Esophagus (tissue), 2 donors: ENCODE data around the gene ASZ1. TPM values are rescaled to one million over a fixed set of nuclear protein-coding genes. Genes with fewer than 3 reads are reported as not detected.
A peak's percentile ranks its signal among the peaks of the same experiment; 100 is the strongest.

Source experiments
- H3K27ac ChIP-seq, 2 donors: one replicate each; pipeline ENCODE4 v1.5.1; 2013; ENCODE audit warnings: low read depth in 2 of 2, mild to moderate bottlenecking in 2 of 2, inconsistent platforms in 1 of 2, low read length in 1 of 2, moderate library complexity in 1 of 2
- H3K27me3 ChIP-seq, 2 donors: one replicate each; pipeline ENCODE4 v1.6.1; 2013; ENCODE audit warnings: low read length in 2 of 2, control low read depth in 1 of 2, mild to moderate bottlenecking in 1 of 2; ENCODE audit not compliant: insufficient read depth in 2 of 2, control insufficient read depth in 1 of 2
- H3K36me3 ChIP-seq, 2 donors: one replicate each; pipeline ENCODE4 v1.6.1; 2013; ENCODE audit warnings: low read length in 1 of 2; ENCODE audit not compliant: control insufficient read depth in 2 of 2, insufficient read depth in 2 of 2
- H3K4me1 ChIP-seq, 2 donors: one replicate each; pipeline ENCODE4 v1.6.1; 2013; ENCODE audit warnings: low read length in 1 of 2; ENCODE audit not compliant: control insufficient read depth in 2 of 2, insufficient read depth in 2 of 2
- H3K4me3 ChIP-seq, 2 donors: one replicate each; pipeline ENCODE4 v1.5.1; 2013; ENCODE audit warnings: low read length in 2 of 2, mild to moderate bottlenecking in 2 of 2, low read depth in 1 of 2, moderate library complexity in 1 of 2
- H3K9me3 ChIP-seq, 2 donors: one replicate each; pipeline ENCODE4 v1.6.1; 2013; ENCODE audit warnings: mild to moderate bottlenecking in 2 of 2, low read depth in 1 of 2, low read length in 1 of 2, moderate library complexity in 1 of 2; ENCODE audit not compliant: control insufficient read depth in 2 of 2, insufficient read depth in 1 of 2
- WGBS, 2 donors: extraction: QIAGEN DNeasy Blood & Tissue Kit; methylation state at CpG; one replicate each; pipeline ENCODE4 v1.1.7; 2013; 5-methylcytosine and 5-hydroxymethylcytosine counted together
- polyA plus RNA-seq, 2 donors: library from polyadenylated mRNA; stranded (reverse); fragments of 200-250 nt; gene quantifications; one replicate each; pipeline ENCODE4 v1.2.3, GENCODE V29; 2013
- donor health status: healthy with polysubstance abuse.
- donor health status: Bipolar disorder and iron deficiency.

The ASZ1 gene
- polyA plus RNA-seq, 2 donors = not detected

DNA sequence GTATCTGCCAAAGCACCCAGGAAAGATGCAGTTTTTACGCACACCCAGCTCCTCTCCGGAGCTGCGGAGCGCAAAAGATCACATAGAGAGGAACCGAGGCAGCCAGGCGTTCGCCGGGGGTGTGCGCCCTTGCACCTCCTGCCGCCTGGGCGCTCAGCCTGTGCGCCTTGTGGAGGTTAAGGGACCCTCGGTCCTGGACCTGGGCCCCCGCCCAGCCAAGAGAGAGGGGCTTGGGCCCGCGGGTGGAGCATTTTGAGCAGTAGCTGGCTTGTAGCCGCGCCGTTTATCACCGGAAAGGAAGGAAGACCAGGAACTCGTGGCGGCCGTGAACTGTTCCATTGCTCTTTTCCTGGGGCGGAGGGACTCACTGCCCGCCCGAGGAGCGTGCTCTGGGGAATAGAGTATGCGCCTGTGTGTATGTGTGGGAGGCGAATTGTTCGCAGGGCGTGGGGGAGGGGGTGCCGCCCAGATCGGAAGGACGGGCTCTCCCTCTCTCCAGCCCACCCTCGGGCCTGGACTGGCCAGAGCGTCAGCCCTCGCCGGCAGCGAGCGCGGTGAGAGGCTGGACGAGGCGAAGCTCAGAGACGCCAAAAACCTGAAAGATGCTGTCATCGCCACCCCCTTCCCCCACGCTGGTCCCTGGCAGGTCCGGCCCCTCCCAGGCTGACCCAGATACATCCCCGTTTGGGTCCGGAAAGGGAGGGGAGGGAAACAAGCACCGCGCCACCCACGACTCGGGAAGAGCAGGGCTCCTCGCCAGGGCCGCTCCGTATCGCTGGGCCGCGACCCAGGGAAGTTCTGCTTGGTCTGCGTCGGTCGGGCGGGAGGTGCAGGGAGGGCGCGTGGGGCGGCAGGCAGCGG lies 103.2 kb downstream of the ASZ1 start:
- WGBS, 2 donors = 1 to 2% methylated on average over 62 to 67 of the region's 67 CpGs
- Histone ChIP-seq H3K27me3 (peaks cover 0 to 22% of the 10 kb centered on the region in 2 donors), H3K27ac (no peak overlapping the region), H3K36me3 (no peaks in the 10 kb centered on the region), H3K4me3 (peak overlapping the region; percentile 24 to 30), H3K9me3 (no peaks in the 10 kb centered on the region), H3K4me1 (peaks cover 5 to 15% of the 10 kb centered on the region in 2 donors)

DNA sequence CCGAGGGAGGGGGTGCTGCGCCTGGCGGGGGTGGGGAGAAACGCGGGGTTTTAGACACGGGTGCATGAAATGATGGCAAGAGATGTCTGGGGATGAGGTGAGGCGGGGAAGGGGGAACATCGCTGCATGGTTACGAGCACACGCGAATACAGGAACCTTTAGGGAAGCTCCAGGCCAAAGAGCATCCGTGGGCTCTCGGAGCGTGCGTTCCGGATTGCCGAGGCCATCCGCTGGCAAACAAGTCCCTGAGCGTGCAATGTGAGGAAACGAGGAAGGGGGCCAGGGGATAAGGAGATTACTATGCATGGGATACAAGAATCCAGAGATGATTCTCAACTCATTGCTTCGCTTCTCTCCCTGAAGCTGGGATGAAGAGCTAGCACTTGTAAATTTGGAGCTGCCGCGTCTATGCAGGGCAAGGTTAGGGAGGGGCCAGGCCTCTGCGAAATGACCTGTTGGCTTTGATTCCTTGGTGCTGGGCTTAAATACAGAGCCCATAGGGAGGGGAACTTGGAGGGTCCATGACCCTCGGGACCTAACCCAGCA lies 103.9 kb downstream of the ASZ1 start:
- Histone ChIP-seq H3K4me1 (peaks cover 5 to 15% of the 10 kb centered on the region in 2 donors), H3K9me3 (no peaks in the 10 kb centered on the region), H3K27me3 (peaks cover 0 to 22% of the 10 kb centered on the region in 2 donors), H3K27ac (no peak overlapping the region), H3K4me3 (peak overlapping the region; percentile 12 to 31), H3K36me3 (no peaks in the 10 kb centered on the region)
- 1 to 2% methylated on average over 25 of the region's 25 CpGs for WGBS, 2 donors

DNA sequence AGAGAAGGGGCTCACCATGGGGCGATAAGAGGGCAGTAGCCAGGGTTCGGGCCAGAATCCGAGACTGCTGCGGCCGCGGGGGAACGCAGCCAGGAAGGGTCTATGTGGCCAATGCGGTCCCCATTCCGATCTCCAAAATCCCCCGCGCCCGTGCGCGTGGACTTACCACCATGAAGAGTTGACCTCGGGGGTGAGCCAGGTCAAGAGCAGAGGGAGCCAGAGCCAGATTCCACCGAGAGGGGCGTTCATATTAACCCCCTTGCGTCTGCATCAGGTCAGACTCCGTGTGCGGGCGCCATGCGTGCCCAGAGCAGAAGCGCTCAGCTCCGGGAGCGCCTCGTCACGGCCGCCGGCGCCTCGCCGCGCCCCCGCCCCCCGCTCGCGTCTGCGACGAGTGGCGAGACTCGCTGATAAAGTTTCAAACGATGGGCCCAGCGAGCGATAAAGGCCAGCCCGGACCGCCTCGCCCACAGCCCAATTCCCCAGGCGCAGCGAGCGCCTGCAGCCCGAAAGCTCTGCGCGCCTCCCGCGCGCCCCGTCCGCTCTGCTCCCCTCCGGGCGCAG lies 104.5 kb downstream of the ASZ1 start, which contains the start of gene WNT2:
Gene WNT2, minus strand, starts transcription at position 318 of the 564 bp plus-strand sequence. Its CDS starts 69 bp downstream, at position 249.
- H3K27me3 ChIP-seq = peaks cover 0 to 22% of the 10 kb centered on the region in 2 donors
- peaks cover 5 to 15% of the 10 kb centered on the region in 2 donors for H3K4me1 ChIP-seq
- 2% methylated on average over 59 to 60 of the region's 60 CpGs for WGBS, 2 donors
- H3K36me3 ChIP-seq = no peaks in the 10 kb centered on the region
- H3K9me3 ChIP-seq = no peaks in the 10 kb centered on the region
- H3K4me3 ChIP-seq = peak within 1 kb of the TSS; percentile 30 to 31
- H3K27ac ChIP-seq = no peak within 1 kb of the TSS

DNA sequence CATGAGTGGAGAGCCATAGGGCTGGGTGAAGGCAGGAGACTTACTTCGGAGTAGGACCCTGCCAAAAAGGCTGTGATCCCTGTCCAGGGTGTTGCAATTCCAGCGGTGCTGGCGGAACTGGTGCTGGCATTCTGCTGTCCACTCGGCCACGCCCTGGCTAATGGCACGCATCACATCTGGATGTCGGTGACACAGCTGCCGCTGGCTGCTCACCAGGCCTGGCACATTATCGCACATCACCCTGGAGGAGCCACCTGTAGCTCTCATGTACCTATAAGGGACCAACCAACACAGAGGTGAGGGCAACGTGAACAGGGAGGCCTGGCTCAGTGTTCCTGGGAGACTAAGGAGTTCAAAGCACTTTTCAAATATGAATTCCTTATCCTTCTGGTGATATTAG lies 106.8 kb downstream of the ASZ1 start:
- WGBS, 2 donors = 90 to 91% methylated on average over 10 of the region's 10 CpGs
- peaks cover 5 to 15% of the 10 kb centered on the region in 2 donors for H3K4me1 ChIP-seq
- no peak overlapping the region for H3K27ac ChIP-seq
- no peaks in the 10 kb centered on the region for H3K36me3 ChIP-seq
- H3K27me3 ChIP-seq = peaks cover 0 to 22% of the 10 kb centered on the region in 2 donors
- H3K9me3 ChIP-seq = no peaks in the 10 kb centered on the region
- H3K4me3 ChIP-seq = no peak overlapping the region

DNA sequence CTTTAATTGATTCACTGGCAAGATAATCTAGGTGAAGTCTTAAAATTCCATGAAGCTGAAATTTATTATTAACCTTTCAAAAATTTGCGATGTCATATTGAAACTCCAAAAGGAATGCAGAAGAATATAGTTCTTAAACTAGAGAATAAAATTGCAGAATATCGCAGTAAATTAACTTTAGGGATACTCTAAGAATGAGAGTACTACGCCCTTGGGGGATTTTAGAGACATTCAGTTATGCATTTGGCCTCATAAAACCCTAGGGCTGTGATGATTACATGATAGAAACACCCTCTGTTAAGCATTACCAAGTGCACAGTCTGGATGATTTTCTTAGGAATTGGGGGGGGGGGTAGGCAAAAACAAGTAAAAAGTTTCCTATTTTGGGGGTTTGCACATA lies 108.1 kb downstream of the ASZ1 start:
- peaks cover 0 to 22% of the 10 kb centered on the region in 2 donors for H3K27me3 ChIP-seq
- no peak overlapping the region for H3K27ac ChIP-seq
- peaks cover 5 to 14% of the 10 kb centered on the region in 2 donors for H3K4me1 ChIP-seq

DNA sequence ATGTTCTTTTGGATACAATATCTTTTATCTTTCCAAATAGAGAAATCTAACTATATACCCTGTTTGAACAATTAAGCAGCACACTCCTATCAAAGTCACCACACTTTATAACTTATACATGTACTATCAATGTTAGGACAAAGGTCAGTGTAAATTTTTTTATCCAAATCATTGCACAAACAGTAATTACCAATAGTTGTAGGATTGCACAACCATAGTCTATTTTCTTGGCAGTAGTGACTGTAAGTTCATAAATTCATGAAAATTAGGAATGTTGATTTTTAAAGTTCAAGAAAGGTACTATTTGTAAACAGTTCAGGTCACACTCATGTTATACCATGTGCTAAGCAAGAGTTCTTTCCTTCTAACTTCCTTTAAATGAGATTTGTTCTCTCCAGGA lies 113.7 kb downstream of the ASZ1 start:
- no peaks in the 10 kb centered on the region for H3K9me3 ChIP-seq
- no peaks in the 10 kb centered on the region for H3K36me3 ChIP-seq
- H3K27ac ChIP-seq = no peak overlapping the region
- H3K4me3 ChIP-seq = no peak overlapping the region
- H3K27me3 ChIP-seq = no peaks in the 10 kb centered on the region
- no peaks in the 10 kb centered on the region for H3K4me1 ChIP-seq

More for the DNA sequence above, 108.1 kb downstream of the ASZ1 start:
- no peaks in the 10 kb centered on the region for H3K36me3 ChIP-seq
- no peak overlapping the region for H3K4me3 ChIP-seq
- WGBS, 2 donors = 89 to 91% methylated on average over 3 of the region's 3 CpGs
- H3K9me3 ChIP-seq = no peaks in the 10 kb centered on the region

Other genes with a start within 250 kb of the ASZ1 start
- under 1 TPM in 1 of 2 donors, not detected in 1; 0.02 TPM for gene WNT2, start 104.4 kb downstream of the ASZ1 start, polyA plus RNA-seq
- 1 to 10 TPM in 1 of 2 donors, under 1 TPM in 1; 0.29 to 1.2 TPM for gene CFTR, start 52.5 kb upstream of the ASZ1 start, polyA plus RNA-seq